Suppressor macrophage treated with lipopolysaccharide for 4 hours (primary cell): ENCODE measurements around the gene MRPL4.
"Not testable (repeated sequence)": the region's sequence is repeated elsewhere in the genome, so short reads cannot be mapped to it uniquely, and the experiment has no call there.

Experiments
- DNase-seq: peaks from one replicate; pipeline ENCODE4 v3.0.0-alpha.2; 2020

The MRPL4 gene

DNA sequence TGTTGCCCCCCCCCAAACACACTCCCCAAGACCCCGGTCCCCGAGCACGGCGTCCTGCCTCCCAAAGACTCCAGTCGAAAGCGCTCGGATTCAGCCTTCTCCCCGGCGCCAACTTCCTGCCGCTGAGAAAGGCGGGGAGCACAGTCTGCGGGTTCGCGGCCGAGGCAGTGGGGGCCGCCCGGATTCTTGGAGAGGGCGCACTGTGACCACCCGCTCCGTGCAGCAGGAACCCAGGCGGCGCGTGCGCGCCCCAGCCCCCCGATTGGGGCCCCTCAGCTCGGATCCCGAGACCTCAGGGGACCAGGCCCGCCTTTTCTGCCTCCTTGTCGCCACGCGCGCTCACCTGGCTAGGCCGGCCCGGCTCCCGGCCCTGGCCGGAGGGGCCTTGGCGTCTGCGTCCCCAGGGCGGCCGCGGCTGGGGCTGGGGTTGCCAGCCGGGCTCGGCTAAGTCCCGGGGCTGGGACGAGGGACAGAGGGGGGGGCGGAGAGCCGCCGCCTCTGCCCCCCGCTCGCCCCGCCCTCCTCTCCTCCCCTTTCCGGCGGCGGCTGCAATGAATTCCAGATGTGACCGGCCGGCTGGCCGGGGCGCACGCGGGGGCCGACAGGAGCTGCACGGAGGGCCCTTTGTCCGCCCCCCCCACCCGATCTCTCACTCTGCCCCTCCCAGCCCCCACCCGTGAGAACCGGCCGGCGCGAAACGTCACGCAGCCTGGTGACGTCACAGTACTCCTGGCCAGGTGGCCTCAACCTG, 21.0 kb upstream of the MRPL4 start, which contains the start of gene S1PR2:
Gene S1PR2, minus strand, starts transcription at position 471 of the 751 bp plus-strand sequence. CDS start 6,426 bp downstream, outside the sequence.
- peak; percentile 83 for DNase-seq

DNA sequence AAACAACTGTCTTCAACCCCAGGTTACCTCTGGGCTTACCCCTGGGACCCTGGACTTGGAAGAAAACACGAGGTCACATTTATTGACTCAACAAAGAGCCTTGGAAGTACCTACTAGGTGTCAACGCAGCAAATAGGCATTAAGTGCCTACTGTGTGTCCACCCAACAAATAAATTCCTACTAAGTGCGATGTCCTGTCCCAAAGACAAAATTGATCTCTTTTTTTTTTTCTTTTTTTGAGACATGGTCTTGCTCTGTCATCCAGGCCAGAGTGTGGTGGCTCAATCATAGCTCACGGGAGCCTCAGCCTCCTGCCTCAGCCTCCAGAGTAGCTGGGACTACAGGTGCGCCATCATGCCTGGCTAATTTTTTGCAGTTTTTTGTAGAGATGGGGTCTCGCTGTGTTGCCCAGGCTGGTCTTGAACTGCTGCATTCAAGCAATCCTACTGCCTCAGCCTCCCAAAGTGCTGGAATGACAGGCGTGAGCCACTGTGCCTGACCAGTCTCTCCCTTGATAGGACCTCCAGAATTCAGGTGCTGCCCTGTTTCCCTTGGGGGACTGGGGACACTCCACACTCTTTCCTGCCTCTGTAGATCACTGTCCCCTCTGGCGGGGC, 20.3 kb upstream of the MRPL4 start:
- DNase-seq, result no peak

DNA sequence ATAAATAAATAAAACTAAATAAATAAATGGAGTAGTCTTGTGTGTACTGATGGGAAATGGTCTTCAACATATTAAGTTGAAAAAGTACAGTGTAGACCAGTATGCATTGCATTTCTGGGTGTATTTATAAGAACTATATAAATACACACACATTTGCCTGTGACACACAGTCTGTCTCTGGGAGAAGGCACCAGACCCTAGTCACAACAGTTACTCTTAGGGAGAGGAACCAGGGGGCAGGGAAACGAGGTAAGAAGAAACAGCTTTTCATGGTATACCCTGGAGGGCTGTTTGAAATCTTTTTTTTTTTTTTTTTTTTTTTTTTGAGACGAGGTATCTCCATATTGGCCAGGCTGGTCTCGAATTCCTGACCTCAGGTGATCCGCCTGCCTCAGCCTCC, 18.1 kb upstream of the MRPL4 start:
- DNase-seq, result no peak

DNA sequence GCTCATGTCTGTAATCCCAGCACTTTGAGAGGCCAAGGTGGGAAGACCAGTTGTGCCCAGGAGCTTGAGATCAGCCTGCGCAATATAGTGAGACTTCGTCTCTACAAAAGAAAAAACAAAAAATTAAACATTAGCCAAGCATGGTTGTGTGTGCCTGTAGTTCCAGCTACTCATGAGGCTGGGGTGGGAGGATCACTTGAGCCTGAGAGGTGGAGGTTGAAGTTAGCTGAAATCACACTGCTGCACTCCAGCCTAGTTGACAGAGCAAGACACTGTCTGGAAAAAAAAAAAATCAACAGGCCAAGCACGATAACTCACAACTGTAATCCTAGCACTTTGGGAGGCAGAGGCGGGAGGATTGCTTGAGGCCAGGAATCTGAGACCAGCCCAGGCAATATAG, 17.0 kb upstream of the MRPL4 start:
- no peak for DNase-seq

DNA sequence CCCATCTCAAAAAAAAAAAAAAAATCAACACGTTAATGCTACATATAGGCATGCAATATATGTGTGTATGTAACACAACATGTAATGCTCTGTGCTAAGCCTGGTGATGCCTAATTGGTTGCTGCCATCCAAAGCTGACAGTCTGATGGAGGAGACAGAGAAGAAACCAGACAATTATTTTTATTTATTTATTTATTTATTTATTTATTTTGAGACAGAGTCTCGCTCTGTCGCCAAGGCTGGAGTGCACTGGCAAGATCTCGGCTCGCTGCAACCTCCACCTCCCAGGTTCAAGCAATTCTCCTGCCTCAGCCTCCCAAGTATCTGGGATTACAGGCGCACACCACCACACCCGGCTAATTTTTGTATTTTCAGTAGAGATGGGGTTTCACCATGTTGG, 16.6 kb upstream of the MRPL4 start:
- DNase-seq, result not testable (repeated sequence)

DNA sequence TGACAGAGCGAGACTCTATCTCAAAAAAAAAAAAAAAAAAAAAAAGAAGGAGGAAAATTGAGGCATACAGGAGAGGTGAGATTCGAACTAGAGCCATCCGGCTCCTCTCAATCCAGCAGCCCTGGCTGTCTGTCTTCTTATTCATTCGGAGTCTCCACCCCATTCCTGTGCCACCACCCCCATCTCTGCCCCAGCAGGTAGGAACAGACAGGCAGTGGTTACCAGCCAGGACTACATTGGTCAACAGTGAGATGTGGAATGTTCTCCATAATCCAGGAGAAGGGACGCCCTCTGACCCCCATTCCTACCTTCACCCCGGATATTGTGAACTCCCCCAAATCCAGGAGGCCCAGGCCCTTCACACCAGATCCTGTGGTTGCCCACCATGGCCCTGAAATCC, 14.3 kb upstream of the MRPL4 start:
- no peak for DNase-seq

DNA sequence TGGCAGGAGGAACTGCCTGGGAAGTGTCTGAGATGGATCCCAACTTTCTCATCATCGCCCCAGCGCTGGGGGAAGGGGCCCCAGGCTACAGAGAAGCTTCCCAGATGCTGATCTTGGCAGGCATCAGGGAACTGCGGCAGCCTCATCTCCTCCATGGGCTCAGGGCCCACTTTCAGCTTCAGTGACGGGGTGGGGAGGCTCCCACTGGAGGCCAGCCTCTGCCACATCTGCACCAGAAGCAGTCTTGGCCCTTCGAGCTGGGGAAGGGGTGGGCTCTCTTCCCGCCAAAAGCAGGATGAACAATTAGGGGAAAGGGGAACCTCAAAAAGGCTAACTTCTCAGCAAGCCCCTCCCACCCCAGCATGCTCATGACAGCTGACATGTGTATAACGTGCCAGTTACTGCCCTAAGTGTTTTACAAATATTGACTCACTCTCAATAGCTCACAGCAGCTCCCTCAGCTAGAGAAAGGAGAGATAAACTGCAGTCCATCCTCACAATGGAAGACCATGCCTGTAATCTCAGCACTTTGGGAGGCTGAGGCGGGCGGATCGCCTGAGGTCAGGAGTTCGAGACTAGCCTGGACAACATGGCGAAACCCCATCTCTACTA, 13.7 kb upstream of the MRPL4 start:
- peak; percentile 58 for DNase-seq

DNA sequence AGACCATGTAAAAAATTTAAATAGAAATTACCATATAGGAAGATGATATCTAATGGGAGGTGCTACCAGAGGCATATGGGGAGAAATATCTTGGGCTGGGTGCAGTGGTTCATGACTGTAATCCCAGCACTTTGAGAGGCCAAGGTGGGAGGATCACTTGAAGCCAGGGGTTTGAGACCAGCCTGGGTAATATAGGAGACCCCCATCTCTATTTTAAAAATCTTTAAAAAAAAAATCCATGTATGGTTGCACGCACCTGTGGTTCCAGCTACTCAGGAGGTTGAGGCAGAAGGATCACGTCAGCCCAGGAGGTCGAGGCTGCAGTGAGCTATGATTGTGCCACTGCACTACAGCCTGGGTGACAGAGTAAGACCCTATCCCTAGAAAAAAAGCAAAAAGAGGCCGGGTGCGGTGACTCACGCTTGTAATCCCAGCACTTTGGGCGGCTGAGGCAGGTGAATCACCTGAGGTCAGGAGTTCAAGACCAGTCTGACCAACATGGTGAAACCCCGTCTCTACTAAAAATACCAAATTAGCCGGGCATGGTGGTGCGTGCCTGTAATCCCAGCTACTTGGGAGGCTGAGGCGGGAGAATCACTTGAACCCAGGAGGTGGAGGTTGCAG, 10.1 kb upstream of the MRPL4 start:
- DNase-seq, result not testable (repeated sequence)

DNA sequence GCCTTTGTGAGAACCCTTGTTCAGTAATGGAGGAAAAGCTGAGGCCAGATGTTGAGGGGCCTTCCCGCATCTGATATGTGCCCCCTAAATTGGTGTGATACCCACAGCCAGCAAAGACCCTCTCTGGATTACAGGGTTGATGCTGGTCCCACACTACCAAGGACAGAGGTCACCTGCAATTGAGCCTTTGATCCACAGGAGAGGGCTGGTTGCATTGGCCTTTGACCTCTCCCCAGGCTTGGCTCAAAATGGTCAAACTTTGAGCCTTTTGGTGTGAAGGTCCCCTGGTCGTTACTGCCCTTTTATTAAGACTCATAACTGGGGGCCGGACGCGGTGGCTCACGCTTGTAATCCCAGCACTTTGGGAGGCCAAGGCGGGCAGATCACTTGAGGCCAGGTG, 8.4 kb upstream of the MRPL4 start:
- DNase-seq, result no peak

DNA sequence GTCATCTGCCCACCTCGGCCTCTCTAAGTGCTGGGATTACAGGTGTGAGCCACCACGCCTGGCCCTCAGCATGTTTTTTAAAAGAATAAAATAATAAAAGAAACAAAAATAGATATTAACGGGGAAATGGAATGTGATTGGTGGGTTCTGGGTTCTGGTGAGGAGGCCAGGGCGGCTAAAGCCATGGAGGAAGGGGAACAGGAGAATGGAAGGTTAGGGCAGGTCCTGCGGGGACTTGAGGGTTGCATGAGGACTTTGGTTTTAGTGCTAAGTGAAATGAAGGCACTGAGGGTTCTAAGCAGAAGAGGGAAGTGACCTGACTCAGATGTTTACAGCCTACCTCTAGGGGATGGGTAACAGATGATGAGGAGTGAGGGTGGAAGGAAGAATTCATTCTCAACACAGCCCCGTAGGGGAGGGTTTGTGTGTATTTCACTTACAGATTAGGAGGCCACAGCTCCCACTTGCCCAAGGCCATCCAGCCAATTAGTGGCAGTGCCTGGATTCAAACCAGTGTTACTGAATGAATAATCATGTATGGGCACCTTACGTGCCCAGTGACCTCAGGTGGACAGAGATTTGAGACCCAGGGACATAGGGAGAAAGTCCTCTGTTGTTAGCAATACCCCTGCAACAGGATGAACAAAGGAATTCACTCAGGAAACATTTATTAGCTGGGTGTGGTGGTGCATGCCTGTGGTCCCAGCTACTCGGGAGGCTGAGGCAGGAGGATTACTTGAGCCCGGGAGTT, 6.7 kb upstream of the MRPL4 start:
- no peak for DNase-seq

DNA sequence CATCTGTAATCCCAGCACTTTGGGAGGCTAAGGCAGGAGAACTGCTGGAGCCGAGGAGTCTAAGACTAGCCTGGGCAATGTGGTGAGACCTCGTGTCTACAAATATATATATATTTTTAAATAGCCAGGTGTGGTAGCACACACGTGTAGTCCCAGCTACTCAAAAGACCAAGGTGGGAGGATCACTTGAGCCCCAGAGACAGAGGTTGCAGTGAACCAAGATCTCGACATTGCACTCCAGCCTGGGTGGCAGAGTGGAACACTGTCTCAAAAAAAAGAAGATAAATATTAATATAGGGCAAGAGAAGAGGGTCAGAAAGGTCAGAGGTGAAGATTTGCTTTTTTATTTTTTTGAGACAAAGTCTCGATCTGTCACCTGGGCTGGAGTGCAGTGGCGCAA, 5.5 kb upstream of the MRPL4 start:
- DNase-seq, result no peak

DNA sequence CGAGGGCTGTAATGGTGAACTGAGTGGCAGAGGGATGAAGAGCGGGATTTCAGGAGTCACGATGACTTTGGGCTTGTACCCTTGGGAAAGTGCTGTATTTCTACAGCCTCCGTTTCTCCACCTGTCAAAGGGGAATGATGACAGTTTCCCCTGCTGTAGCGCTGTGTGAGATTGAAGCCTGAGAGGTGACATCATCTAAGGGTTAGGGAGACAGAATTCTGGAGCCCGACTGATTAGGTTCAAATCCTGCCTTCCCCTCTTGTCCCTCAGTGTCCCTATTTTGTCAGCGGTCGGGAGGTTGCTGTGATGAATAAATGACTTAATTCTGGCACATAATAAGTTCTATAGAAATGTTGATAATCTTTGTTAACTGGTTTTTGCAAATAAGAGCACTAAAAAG, 693 bp downstream of the MRPL4 start:
- no peak for DNase-seq

DNA sequence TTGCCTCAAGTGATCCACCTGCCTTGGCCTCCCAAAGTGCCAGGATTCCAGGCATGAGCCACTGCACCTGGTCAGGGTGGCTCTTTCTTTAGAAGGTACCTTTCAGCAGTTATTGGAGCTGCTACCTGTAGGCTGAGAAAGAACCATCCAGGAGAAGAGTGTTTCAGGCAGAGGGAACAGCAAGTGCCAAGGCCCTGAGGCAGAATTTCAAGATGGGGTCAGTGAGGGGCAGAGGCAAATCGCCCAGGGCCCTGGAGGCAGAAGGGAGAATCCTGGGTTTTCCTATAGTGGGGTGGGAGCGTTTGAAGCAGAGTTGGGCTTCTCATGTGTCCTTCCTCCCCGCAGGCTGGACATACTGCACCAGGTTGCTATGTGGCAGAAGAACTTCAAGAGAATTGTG, 2.2 kb downstream of the MRPL4 start:
- DNase-seq, result no peak

DNA sequence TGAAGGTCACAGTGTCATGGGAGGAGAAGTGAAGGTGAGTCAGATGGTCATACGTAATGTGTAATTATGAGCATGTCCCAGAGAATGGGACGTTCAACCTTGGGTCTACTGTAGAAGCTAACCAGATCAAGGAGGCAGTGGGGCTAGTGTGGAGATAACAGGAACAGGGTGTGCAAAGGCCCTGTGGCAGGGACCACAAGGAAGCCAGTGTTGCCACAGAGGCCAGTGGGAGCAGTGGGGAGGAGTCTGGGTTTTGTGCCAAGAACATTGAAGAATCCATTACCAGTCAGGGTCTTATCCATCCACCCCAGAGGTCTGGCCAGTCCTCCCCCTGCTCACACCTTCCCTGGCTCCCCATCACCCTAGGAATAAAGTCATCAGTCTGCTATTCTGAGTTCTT, 3.3 kb downstream of the MRPL4 start:
- DNase-seq, result no peak

DNA sequence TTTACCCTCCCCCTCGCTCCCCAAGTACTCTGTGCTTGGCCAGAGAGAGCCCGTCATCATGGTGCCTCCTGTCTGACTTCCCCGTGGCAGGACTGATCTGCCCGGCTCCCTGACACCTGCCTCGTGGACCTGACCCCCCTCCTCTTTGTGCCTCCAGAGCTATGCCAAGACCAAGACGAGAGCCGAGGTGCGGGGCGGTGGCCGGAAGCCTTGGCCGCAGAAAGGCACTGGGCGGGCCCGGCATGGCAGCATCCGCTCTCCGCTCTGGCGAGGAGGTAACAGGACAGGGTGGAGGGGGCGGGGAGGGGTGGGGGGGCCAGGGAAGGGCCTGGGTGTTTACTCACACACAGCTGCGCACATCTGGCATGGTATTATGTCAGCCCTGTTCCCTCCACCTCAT, 4.5 kb downstream of the MRPL4 start:
- no peak for DNase-seq

DNA sequence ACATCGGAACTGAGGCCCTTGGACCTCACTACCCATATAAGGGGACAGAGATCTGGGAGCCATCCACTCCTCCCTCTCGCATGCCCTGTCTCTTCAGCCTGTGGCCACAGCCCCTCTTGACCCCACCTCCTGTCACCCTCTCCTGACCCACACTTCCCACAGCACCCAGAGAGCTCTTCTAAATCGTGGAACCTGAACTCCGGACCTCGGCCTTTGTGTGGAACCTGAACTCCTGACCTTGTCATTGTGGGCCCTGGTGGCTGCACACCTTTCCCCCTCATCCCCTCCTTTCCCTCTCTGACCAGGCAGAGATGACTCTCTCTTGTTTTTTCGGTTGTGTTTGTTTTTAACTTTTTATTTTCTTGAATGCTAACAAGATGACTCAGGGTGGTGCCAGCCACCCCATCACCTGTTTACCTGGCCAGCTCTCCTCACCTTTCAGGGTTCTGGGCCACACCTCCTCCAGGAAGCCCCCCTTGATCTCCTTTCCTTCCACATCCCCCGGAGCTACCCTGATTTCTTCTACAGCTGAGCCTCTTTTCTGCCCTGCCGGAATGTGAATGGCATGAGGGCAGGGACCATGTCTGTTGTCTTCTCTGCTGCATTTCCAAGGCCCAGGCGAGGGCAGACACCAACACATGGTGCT, 5.1 kb downstream of the MRPL4 start:
- DNase-seq, result no peak

DNA sequence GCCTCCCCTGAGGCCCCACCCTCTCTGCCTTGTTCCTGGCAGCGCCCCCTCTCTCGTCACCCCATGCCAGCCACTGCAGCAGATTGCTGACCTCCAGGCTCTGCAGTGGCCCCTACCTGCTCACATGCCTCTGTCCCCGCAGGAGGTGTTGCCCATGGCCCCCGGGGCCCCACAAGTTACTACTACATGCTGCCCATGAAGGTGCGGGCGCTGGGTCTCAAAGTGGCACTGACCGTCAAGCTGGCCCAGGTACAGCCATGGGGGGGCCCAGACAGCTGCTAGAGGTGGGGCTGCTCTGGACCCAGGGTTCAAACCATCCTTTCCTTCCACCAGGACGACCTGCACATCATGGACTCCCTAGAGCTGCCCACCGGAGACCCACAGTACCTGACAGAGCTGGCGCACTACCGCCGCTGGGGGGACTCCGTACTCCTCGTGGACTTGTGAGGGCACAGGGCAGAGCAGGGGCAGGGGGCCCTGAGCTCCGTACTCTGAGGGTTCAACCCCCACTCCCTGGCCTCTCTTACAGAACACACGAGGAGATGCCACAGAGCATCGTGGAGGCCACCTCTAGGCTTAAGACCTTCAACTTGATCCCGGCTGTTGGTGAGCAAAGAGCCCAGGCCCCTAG, 6.2 kb downstream of the MRPL4 start:
- DNase-seq, result no peak

DNA sequence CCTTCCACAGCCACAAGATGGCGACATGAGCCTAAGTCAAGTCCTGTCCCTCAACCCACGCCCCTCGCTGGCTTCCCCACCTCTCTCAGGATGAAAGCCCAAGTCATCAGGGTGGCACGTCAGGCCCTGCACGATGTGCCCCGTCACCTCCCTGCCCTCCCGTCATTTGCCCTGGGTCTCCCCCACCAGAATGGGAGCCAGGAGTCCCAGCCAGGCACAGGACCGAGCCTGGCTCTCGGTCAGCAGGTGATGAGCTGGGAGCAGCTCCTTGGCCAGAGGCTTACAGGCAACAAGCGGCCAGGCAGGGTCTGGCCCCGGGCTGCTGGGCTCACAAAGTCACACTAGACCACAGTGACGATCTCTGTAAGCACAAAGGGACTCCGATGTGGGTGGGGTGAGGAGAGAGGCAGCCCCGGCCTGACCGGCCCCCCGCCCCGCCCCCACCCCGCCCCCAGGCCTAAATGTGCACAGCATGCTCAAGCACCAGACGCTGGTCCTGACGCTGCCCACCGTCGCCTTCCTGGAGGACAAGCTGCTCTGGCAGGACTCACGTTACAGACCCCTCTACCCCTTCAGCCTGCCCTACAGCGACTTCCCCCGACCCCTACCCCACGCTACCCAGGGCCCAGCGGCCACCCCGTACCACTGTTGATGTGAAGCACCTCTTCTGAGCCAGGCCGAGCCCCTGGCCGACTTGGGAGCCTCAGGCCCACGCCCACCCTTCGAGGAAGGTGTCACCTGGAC, 7.3 kb downstream of the MRPL4 start:
- DNase-seq, result peak; percentile 96

DNA sequence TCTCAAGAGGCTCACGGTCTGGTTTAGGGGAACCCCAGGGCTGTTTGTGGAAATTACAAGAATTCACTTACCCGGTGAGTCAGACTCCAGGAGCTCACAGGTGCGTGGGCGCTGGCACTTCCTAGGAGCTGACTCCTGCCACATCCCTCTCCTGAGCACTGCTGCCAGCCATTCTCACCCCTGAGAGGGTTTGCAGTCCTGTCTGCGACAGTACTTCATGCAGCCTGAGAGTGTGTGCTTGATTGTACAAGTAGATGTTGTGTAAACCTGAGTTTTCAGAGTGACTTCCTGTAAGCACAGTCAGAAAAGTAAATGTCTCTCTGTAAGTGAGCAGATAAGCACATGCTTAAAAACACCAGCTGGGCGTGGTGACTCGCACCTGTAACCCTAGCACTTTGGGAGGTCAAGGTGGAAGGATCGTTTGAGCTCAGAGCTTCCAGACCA, 8.1 kb downstream of the MRPL4 start:
- no peak for DNase-seq

DNA sequence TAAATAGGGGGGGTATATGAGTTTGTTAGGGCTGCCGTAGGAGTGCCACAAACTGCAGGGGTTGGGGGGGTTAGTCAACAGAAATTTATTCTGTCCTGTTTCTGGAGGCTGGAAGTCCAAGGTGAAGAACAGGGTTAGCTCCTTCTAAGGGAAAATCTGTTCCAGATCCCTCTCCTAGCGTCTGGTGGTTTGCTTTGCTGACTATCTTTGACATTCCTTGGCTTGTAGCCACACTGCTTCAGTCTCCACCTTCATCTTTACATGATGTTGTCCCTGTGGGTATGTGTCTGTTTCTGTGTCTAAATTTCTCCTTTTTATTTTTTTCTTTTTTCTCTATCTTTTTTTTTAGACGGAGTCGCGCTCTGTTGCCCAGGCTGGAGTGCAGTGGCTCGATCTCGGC, 10.8 kb downstream of the MRPL4 start:
- no peak for DNase-seq

DNA sequence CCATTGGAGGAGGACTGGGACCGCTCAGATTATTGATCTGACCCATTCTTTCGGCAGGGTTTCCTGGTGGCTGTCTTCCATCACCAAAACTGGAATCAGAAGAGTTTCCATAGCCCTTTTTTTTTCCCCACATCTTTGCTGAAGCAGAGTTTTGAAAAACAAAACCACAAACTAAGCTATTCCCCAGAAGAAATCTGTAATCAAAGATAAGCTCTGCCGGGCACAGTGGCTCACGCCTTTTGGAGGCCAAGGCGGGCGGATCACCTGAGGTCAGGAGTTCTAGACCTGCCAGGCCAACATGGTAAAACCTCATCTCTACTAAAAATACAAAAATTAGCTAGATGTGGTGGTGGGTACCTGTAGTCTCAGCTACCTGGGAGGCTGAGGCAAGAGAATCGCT, 14.7 kb downstream of the MRPL4 start:
- DNase-seq, result no peak
